Endodermal cell (in vitro differentiated cells): ENCODE results near the gene SLC22A2. TPM values are rescaled to one million over a fixed set of nuclear protein-coding genes. Genes with fewer than 3 reads are reported as not detected.

Source experiments
- DNase-seq: peaks from one replicate; pipeline ENCODE4 v3.0.0-alpha.2; 2017
- H3K27ac ChIP-seq: 2 replicates; pipeline ENCODE4 v1.5.1; 2013; ENCODE audit warnings: mild to moderate bottlenecking, low read depth, low read length, moderate library complexity
- H3K27me3 ChIP-seq: 2 replicates; pipeline ENCODE4 v1.6.1; 2013; ENCODE audit warnings: mild to moderate bottlenecking, low read length, moderate library complexity; ENCODE audit not compliant: insufficient read depth, control insufficient read depth, poor library complexity, severe bottlenecking
- H3K36me3 ChIP-seq: 2 replicates; pipeline ENCODE4 v1.7.0; 2013; ENCODE audit warnings: mild to moderate bottlenecking, low read length, moderate library complexity; ENCODE audit not compliant: control insufficient read depth, insufficient read depth
- H3K4me1 ChIP-seq: one replicate; pipeline ENCODE4 v1.7.0; 2013; ENCODE audit warnings: low read length; ENCODE audit not compliant: control insufficient read depth, insufficient read depth
- H3K4me3 ChIP-seq: 2 replicates; pipeline ENCODE4 v1.5.1; 2013; ENCODE audit warnings: mild to moderate bottlenecking, low read length, moderate library complexity
- H3K9ac ChIP-seq: 2 replicates; pipeline ENCODE4 v1.6.1; 2013; ENCODE audit warnings: mild to moderate bottlenecking, low read length, moderate library complexity; ENCODE audit not compliant: poor library complexity, severe bottlenecking; ENCODE audit errors: extremely low read depth
- H3K9me3 ChIP-seq: 2 replicates; pipeline ENCODE4 v1.6.1; 2013; ENCODE audit warnings: mild to moderate bottlenecking, low read length, moderate library complexity; ENCODE audit not compliant: control insufficient read depth
- H3K27ac Mint-ChIP-seq: 2 replicates; pipeline ENCODE4 v1.8.0; 2020; ENCODE audit warnings: mixed read lengths
- H3K27me3 Mint-ChIP-seq: 2 replicates; pipeline ENCODE4 v1.8.0; 2021; ENCODE audit warnings: mild to moderate bottlenecking, mixed read lengths; ENCODE audit not compliant: insufficient read depth
- H3K36me3 Mint-ChIP-seq: 2 replicates; pipeline ENCODE4 v1.8.0; 2020; ENCODE audit warnings: low read depth, mixed read lengths
- H3K4me1 Mint-ChIP-seq: 2 replicates; pipeline ENCODE4 v1.8.0; 2020; ENCODE audit warnings: mixed read lengths
- H3K4me3 Mint-ChIP-seq: 2 replicates; pipeline ENCODE4 v1.8.0; 2020; ENCODE audit warnings: mild to moderate bottlenecking, moderate library complexity, mixed read lengths
- H3K9me3 Mint-ChIP-seq: 2 replicates; pipeline ENCODE4 v1.8.0; 2020; ENCODE audit warnings: mild to moderate bottlenecking, mixed read lengths
- CTCF ChIP-seq: fragments of 200-600 bp; sonication (generic); conservative IDR thresholded peaks from 2 replicates; pipeline ENCODE4 v1.5.0; 2021; ENCODE audit warnings: antibody characterized with exemption, mild to moderate bottlenecking
- WGBS, 2 experiments: methylation state at CpG; one replicate each; pipeline versions ENCODE4 v1.1.5 to v1.1.7; 2013; ENCODE audit warnings: missing lambda C conversion rate in 2 of 2, mixed read lengths in 1 of 2; ENCODE audit not compliant: insufficient coverage in 1 of 2, insufficient read length in 1 of 2; 5-methylcytosine and 5-hydroxymethylcytosine counted together
- total RNA-seq, 2 donors: library from RNA; stranded (reverse); fragmentation: NEBNext Ultra II Directional in 1 of 2; extraction: Animal tissue kit (Norgen Biotek cat#: 25700) in 1 of 2; gene quantifications; 2 replicates in 1 of 2; 3 replicates in 1 of 2; pipeline ENCODE4 v1.2.1, GENCODE V29; 2021

SLC22A2 gene
- total RNA-seq, 2 donors from 2014 or later: 0.64 to 1.00 TPM

- Histone ChIP-seq H3K27me3 (no peaks in the 10 kb centered on the region), H3K9ac (no peak overlapping the region), H3K27ac (no peak overlapping the region), H3K4me3 (no peak overlapping the region), H3K9me3 (peaks cover 9% of the 10 kb centered on the region), H3K4me1 (no peaks in the 10 kb centered on the region), H3K36me3 (no peaks in the 10 kb centered on the region)
- 95% methylated on average over 5 of the region's 5 CpGs for WGBS, 2 experiments
- H3K36me3 Mint-ChIP-seq: no peaks in the 10 kb centered on the region
- peaks cover 7% of the 10 kb centered on the region for H3K9me3 Mint-ChIP-seq
- no peak overlapping the region for H3K4me3 Mint-ChIP-seq
- no peak overlapping the region for H3K27ac Mint-ChIP-seq
- peaks cover 3% of the 10 kb centered on the region for H3K27me3 Mint-ChIP-seq
- TF ChIP-seq CTCF: no peak
- H3K4me1 Mint-ChIP-seq: peaks cover 6% of the 10 kb centered on the region
- DNase-seq: peak; percentile 34
Observed at GRCh38 chr6:160277144-160277543, 18.5 kb upstream of the SLC22A2 start.

- no peaks in the 10 kb centered on the region for H3K36me3 Mint-ChIP-seq
- Histone ChIP-seq H3K4me3 (no peak overlapping the region), H3K9me3 (peaks cover 9% of the 10 kb centered on the region), H3K36me3 (no peaks in the 10 kb centered on the region), H3K27ac (no peak overlapping the region), H3K9ac (no peak overlapping the region), H3K27me3 (no peaks in the 10 kb centered on the region), H3K4me1 (no peaks in the 10 kb centered on the region)
- H3K27ac Mint-ChIP-seq: no peak overlapping the region
- TF ChIP-seq CTCF: no peak
- peaks cover 3% of the 10 kb centered on the region for H3K27me3 Mint-ChIP-seq
- no peak overlapping the region for H3K4me3 Mint-ChIP-seq
- 80 to 94% methylated on average over 1 to 4 of the region's 4 CpGs for WGBS, 2 experiments
- peak; percentile 14 for DNase-seq
- peaks cover 6% of the 10 kb centered on the region for H3K4me1 Mint-ChIP-seq
- H3K9me3 Mint-ChIP-seq: peaks cover 7% of the 10 kb centered on the region
Observed at GRCh38 chr6:160276126-160276525, 17.5 kb upstream of the SLC22A2 start.

GRCh38 chr6:160275511-160276003, 16.9 kb upstream of the SLC22A2 start:
- Histone ChIP-seq H3K9me3 (peaks cover 9% of the 10 kb centered on the region), H3K4me1 (no peaks in the 10 kb centered on the region), H3K27ac (no peak overlapping the region), H3K36me3 (no peaks in the 10 kb centered on the region), H3K9ac (no peak overlapping the region), H3K4me3 (no peak overlapping the region), H3K27me3 (no peaks in the 10 kb centered on the region)
- Mint-ChIP-seq H3K9me3 (peaks cover 7% of the 10 kb centered on the region), H3K36me3 (no peaks in the 10 kb centered on the region), H3K27ac (no peak overlapping the region), H3K4me3 (no peak overlapping the region), H3K27me3 (peaks cover 3% of the 10 kb centered on the region), H3K4me1 (peaks cover 6% of the 10 kb centered on the region)
- peak; percentile 48 for DNase-seq
- TF ChIP-seq CTCF: no peak
- WGBS, 2 experiments: 84 to 85% methylated on average over 17 to 20 of the region's 20 CpGs
